Panc1 (cell line): ENCODE results near the gene EDEM3.

Experiments used
- CTCF ChIP-seq: fragments of 450-650 bp; IDR thresholded peaks from 2 replicates; pipeline ENCODE4 v1.5.1; 2017; ENCODE audit warnings: mild to moderate bottlenecking
- POLR2AphosphoS5 ChIP-seq: IDR thresholded peaks from 2 replicates; pipeline ENCODE4 v1.6.1; 2012; ENCODE audit warnings: mild to moderate bottlenecking, low read depth, low read length, moderate library complexity
- TCF7L2 ChIP-seq: IDR thresholded peaks from 2 replicates; pipeline ENCODE4 v1.6.1; 2011; ENCODE audit warnings: mild to moderate bottlenecking, low read depth, low read length, inconsistent platforms

- TF ChIP-seq CTCF (no peak), POLR2AphosphoS5 (no peak), TCF7L2 (no peak)
Measured at GRCh38 chr1:184743062-184743756, 11.4 kb downstream of the EDEM3 start.
